HepG2 (cell line): Measurements from ENCODE around the gene ENTREP3. TPM values are rescaled to one million over a fixed set of nuclear protein-coding genes. Genes with fewer than 3 reads are reported as not detected.

Source experiments
- DRAP1 ChIP-seq: IDR thresholded peaks from 2 replicates; pipeline ENCODE4 v1.6.1; 2016; ENCODE audit warnings: missing genetic modification reagents, missing compliant biosample characterization
- EP300 ChIP-seq, 3 experiments: sonication (generic) in 1 of 3; formaldehyde crosslinking in 1 of 3; IDR thresholded peaks; 2 replicates each; pipeline versions ENCODE4 v1.5.1 to v1.6.1; 2011 to 2020; ENCODE audit warnings: low read depth in 2 of 3, low read length in 2 of 3, borderline replicate concordance in 1 of 3, improper control_type of control experiment in 1 of 3, mild to moderate bottlenecking in 1 of 3, missing genetic modification reagents in 1 of 3, moderate library complexity in 1 of 3
- GATAD2A ChIP-seq: IDR thresholded peaks from 2 replicates; pipeline ENCODE4 v1.6.1; 2016
- HMGXB3 ChIP-seq: sonication (generic); formaldehyde crosslinking; IDR thresholded peaks from 2 replicates; pipeline ENCODE4 v1.4.0; 2020; ENCODE audit warnings: missing genetic modification reagents, borderline replicate concordance
- MAX ChIP-seq: IDR thresholded peaks from 2 replicates; pipeline ENCODE4 v1.6.1; 2012; ENCODE audit warnings: inconsistent platforms
- MAZ ChIP-seq, 2 experiments: sonication (generic) in 1 of 2; formaldehyde crosslinking in 1 of 2; IDR thresholded peaks; 2 replicates each; pipeline versions ENCODE4 v1.5.0 to v1.6.1; 2012 to 2020; ENCODE audit warnings: low read depth in 2 of 2, mild to moderate bottlenecking in 2 of 2, borderline replicate concordance in 1 of 2, improper control_type of control experiment in 1 of 2, low read length in 1 of 2, missing genetic modification reagents in 1 of 2, moderate library complexity in 1 of 2
- MBD4 ChIP-seq: IDR thresholded peaks from 2 replicates; pipeline ENCODE4 v1.6.1; 2012; ENCODE audit warnings: low read length, inconsistent platforms, borderline replicate concordance
- NR2F6 ChIP-seq, 2 experiments: IDR thresholded peaks; 2 replicates each; pipeline ENCODE4 v1.6.1; 2016; ENCODE audit warnings: antibody characterized with exemption in 1 of 2, mild to moderate bottlenecking in 1 of 2
- POLR2A ChIP-seq, 2 experiments: IDR thresholded peaks; 2 replicates each; pipeline ENCODE4 v1.6.1; 2011; ENCODE audit warnings: low read depth in 2 of 2, low read length in 2 of 2, mild to moderate bottlenecking in 1 of 2, moderate library complexity in 1 of 2; ENCODE audit not compliant: insufficient read depth in 1 of 2
- RBM22 ChIP-seq: fragments of 200-400 bp; formaldehyde crosslinking; optimal IDR thresholded peaks from 2 replicates; pipeline ENCODE3; 2017; ENCODE audit warnings: mild to moderate bottlenecking, low read length, moderate library complexity
- TRAFD1 ChIP-seq: sonication (generic); formaldehyde crosslinking; IDR thresholded peaks from 2 replicates; pipeline ENCODE4 v1.5.1; 2020; ENCODE audit warnings: missing genetic modification reagents, mild to moderate bottlenecking, borderline replicate concordance
- ZGPAT ChIP-seq: IDR thresholded peaks from 2 replicates; pipeline ENCODE4 v1.6.1; 2016; ENCODE audit warnings: mild to moderate bottlenecking
- ZNF121 ChIP-seq: sonication (generic); formaldehyde crosslinking; IDR thresholded peaks from 2 replicates; pipeline ENCODE4 v1.5.0; 2020; ENCODE audit warnings: mild to moderate bottlenecking, missing genetic modification reagents
- ZNF263 ChIP-seq: sonication (generic); formaldehyde crosslinking; IDR thresholded peaks from 2 replicates; pipeline ENCODE4 v1.4.0; 2020; ENCODE audit warnings: missing genetic modification reagents
- ZNF280D ChIP-seq: sonication (generic); formaldehyde crosslinking; IDR thresholded peaks from 2 replicates; pipeline ENCODE4 v1.5.1; 2020; ENCODE audit warnings: mild to moderate bottlenecking, missing genetic modification reagents
- ZNF333 ChIP-seq: sonication (generic); formaldehyde crosslinking; IDR thresholded peaks from 2 replicates; pipeline ENCODE4 v1.4.0; 2020; ENCODE audit warnings: mild to moderate bottlenecking, missing genetic modification reagents, borderline replicate concordance
- ZNF546 ChIP-seq: sonication (generic); formaldehyde crosslinking; conservative IDR thresholded peaks from 2 replicates; pipeline ENCODE4 v1.8.1; 2023; ENCODE audit warnings: mild to moderate bottlenecking, missing genetic modification reagents
- polyA plus RNA-seq, 8 experiments: library from polyadenylated mRNA; depleted of rRNA in 3 of 8; stranded (reverse) in 7 of 8; unstranded in 1 of 8; fragments of >200 nt; fragmentation: Illumina TruSeq in 4 of 8; extraction: Trizol in 4 of 8; gene quantifications; 2 replicates each; pipeline versions ENCODE4 v1.2.1 to v1.2.3, GENCODE V29; 2011 to 2016; ENCODE audit warnings: low read depth in 4 of 8, missing spikeins in 1 of 8, mixed read lengths in 1 of 8; ENCODE audit not compliant: insufficient read depth in 1 of 8
- total RNA-seq, 5 experiments: library from RNA; depleted of rRNA; stranded (reverse); fragments of >200 nt; fragmentation: Illumina TruSeq; extraction: Trizol; gene quantifications; 2 replicates each; pipeline ENCODE4 v1.2.3, GENCODE V29; 2016; ENCODE audit warnings: low read depth in 1 of 5

ENTREP3 gene
- total and polyA plus RNA-seq, 2 of the 13 experiments (the other 11 are each of a cell fraction or from before 2014, with no cell fraction given): 4.1 to 9.9 TPM

GRCh38 chr1:155286544-155286943 is 31.3 kb upstream of the ENTREP3 start (continued):
- TF ChIP-seq EP300 (IDR thresholded peaks at IDR 0.05; ENCODE audit: low read depth in 2 of 2, low read length in 2 of 2) (peak in 1 of 2 experiments; percentile 59; a peak in 2 of 4 replicates), EP300 (CRISPR knock-in tag; IDR thresholded peaks at IDR 0.05; ENCODE audit: borderline replicate concordance) (no peak), HMGXB3 (no peak), POLR2A (IDR thresholded peaks at IDR 0.05; ENCODE audit: insufficient read depth in 1 of 2, low read depth in 2 of 2, low read length in 2 of 2) (peak in 1 of 2 experiments; percentile 56; a peak in 2 of 4 replicates), ZNF546 (CRISPR knock-in tag) (0 out of 2 replicates have a peak, but pooled peaks have one; percentile 2), NR2F6 (IDR thresholded peaks at IDR 0.05) (peak; percentile 51), NR2F6 (CRISPR knock-in tag; IDR thresholded peaks at IDR 0.05) (peak; percentile 59; the same call in 1 of the 2 replicates), TRAFD1 (no peak), ZNF280D (CRISPR knock-in tag) (0 out of 2 replicates have a peak, but pooled peaks have one; percentile 17), ZNF121 (CRISPR knock-in tag) (no peak), GATAD2A (CRISPR knock-in tag) (peak; percentile 69), MAX (0 out of 2 replicates have a peak, but pooled peaks have one; percentile 10), ZNF333 (CRISPR knock-in tag) (no peak), ZNF263 (no peak), MAZ (IDR thresholded peaks at IDR 0.05; ENCODE audit: borderline replicate concordance, low read depth, low read length) (no peak), MAZ (CRISPR knock-in tag; IDR thresholded peaks at IDR 0.05; ENCODE audit: low read depth) (0 out of 2 replicates have a peak, but pooled peaks have one; percentile 57), ZGPAT (0 out of 2 replicates have a peak, but pooled peaks have one; percentile 39), MBD4 (no peak), DRAP1 (CRISPR knock-in tag) (0 out of 2 replicates have a peak, but pooled peaks have one; percentile 42), RBM22 (no peak)
